Liver (tissue), 9 donors: ENCODE results near the gene BTN3A1. TPM values are rescaled to one million over a fixed set of nuclear protein-coding genes. Genes with fewer than 3 reads are reported as not detected.
"Not testable (repeated sequence)": the region's sequence is repeated elsewhere in the genome, so short reads cannot be mapped to it uniquely, and the experiment has no call there.

Experiments
- DNase-seq: peaks from one replicate; pipeline ENCODE4 v3.0.0-alpha.2; 2017; ENCODE audit warnings: low spot score
- H3K27ac ChIP-seq, 2 donors: one replicate each; pipeline ENCODE4 v1.7.0; 2013; ENCODE audit warnings: inconsistent platforms in 2 of 2, low read length in 2 of 2, control low read depth in 1 of 2, low read depth in 1 of 2, mild to moderate bottlenecking in 1 of 2
- H3K27me3 ChIP-seq, 4 donors: one replicate each; pipeline versions ENCODE4 v1.6.1 to v1.7.0; 2013; ENCODE audit warnings: low read length in 3 of 4, inconsistent platforms in 1 of 4, mild to moderate bottlenecking in 1 of 4, moderate library complexity in 1 of 4; ENCODE audit not compliant: control insufficient read depth in 4 of 4, insufficient read depth in 4 of 4
- H3K36me3 ChIP-seq, 4 donors: one replicate each; pipeline versions ENCODE4 v1.6.1 to v1.7.0; 2013; ENCODE audit warnings: low read length in 3 of 4, mild to moderate bottlenecking in 3 of 4, low read depth in 1 of 4, moderate library complexity in 1 of 4; ENCODE audit not compliant: control insufficient read depth in 4 of 4, insufficient read depth in 3 of 4
- H3K4me1 ChIP-seq, 4 donors: one replicate each; pipeline versions ENCODE4 v1.6.1 to v1.7.0; 2013; ENCODE audit warnings: low read length in 3 of 4, mild to moderate bottlenecking in 3 of 4, moderate library complexity in 1 of 4; ENCODE audit not compliant: control insufficient read depth in 4 of 4, insufficient read depth in 4 of 4
- H3K4me3 ChIP-seq, 3 donors: one replicate each; pipeline versions ENCODE4 v1.6.1 to v1.7.0; 2013; ENCODE audit warnings: low read length in 3 of 3, control low read depth in 1 of 3, low read depth in 1 of 3, mild to moderate bottlenecking in 1 of 3
- H3K9ac ChIP-seq, 2 donors: one replicate each; pipeline ENCODE4 v1.7.0; 2013; ENCODE audit warnings: low read length in 2 of 2, mild to moderate bottlenecking in 2 of 2, moderate library complexity in 2 of 2, control low read depth in 1 of 2, low read depth in 1 of 2
- H3K9me3 ChIP-seq, 4 donors: one replicate each; pipeline versions ENCODE4 v1.6.1 to v1.7.0; 2013; ENCODE audit warnings: low read length in 3 of 4; ENCODE audit not compliant: control insufficient read depth in 4 of 4
- FOXA1 ChIP-seq: IDR thresholded peaks from 2 replicates; pipeline ENCODE4 v1.6.1; 2016; ENCODE audit warnings: antibody characterized with exemption
- GABPA ChIP-seq, 2 donors: IDR thresholded peaks in 1 of 2; conservative IDR thresholded peaks in 1 of 2; 2 replicates each; pipeline ENCODE4 v1.6.1; 2016; ENCODE audit warnings: antibody characterized with exemption in 2 of 2, mild to moderate bottlenecking in 1 of 2, moderate library complexity in 1 of 2
- HNF4A ChIP-seq, 2 donors: conservative IDR thresholded peaks; 2 replicates each; pipeline ENCODE4 v1.6.1; 2016; ENCODE audit warnings: antibody characterized with exemption in 2 of 2, mild to moderate bottlenecking in 2 of 2
- HNF4G ChIP-seq: IDR thresholded peaks from 2 replicates; pipeline ENCODE4 v1.6.1; 2016; ENCODE audit warnings: antibody characterized with exemption
- JUND ChIP-seq, 2 donors: IDR thresholded peaks; 2 replicates each; pipeline ENCODE4 v1.6.1; 2016; ENCODE audit warnings: antibody characterized with exemption in 2 of 2
- NR2F2 ChIP-seq: IDR thresholded peaks from 2 replicates; pipeline ENCODE4 v1.6.1; 2016; ENCODE audit warnings: antibody characterized with exemption
- RXRA ChIP-seq, 2 donors: IDR thresholded peaks; 2 replicates each; pipeline ENCODE4 v1.6.1; 2017 to 2018; ENCODE audit warnings: antibody characterized with exemption in 2 of 2, mild to moderate bottlenecking in 1 of 2
- WGBS: extraction: QIAGEN DNeasy Blood & Tissue Kit; methylation state at CpG from one replicate; pipeline ENCODE4 v1.1.7; 2013; 5-methylcytosine and 5-hydroxymethylcytosine counted together
- polyA plus RNA-seq, 2 donors: library from polyadenylated mRNA; stranded (reverse) in 1 of 2; unstranded in 1 of 2; fragments of 200-250 nt in 1 of 2; fragments of >200 nt in 1 of 2; fragmentation: Nextera tagmentation in 1 of 2; extraction: Ambion mirVana in 1 of 2; gene quantifications; one replicate each; pipeline versions ENCODE4 v1.2.1 to v1.2.3, GENCODE V29; 2013 to 2015
- total RNA-seq, 2 donors: library from RNA; depleted of rRNA; stranded (reverse); fragments of >200 nt; gene quantifications; one replicate each; pipeline ENCODE4 v1.2.3, GENCODE V29; 2014
- TF ChIP-seq, protein P1 (sequence below): IDR thresholded peaks from 2 replicates; pipeline ENCODE4 v1.6.1; 2016; ENCODE audit warnings: antibody characterized with exemption
- TF ChIP-seq, protein P2 (sequence below): fragments of 150-350 bp; IDR thresholded peaks from 2 replicates; pipeline ENCODE4 v1.5.1; 2017; ENCODE audit warnings: improper control_type of control experiment, low read depth, low read length; ENCODE audit not compliant: missing input control
- donor health status: healthy.
- donor health status: healthy.
- donor health status: healthy.
- donor health status: healthy.
- donor health status: healthy.

The BTN3A1 gene
- total and polyA plus RNA-seq, 4 donors = 2.3 to 17.1 (median 6.3) TPM

DNA sequence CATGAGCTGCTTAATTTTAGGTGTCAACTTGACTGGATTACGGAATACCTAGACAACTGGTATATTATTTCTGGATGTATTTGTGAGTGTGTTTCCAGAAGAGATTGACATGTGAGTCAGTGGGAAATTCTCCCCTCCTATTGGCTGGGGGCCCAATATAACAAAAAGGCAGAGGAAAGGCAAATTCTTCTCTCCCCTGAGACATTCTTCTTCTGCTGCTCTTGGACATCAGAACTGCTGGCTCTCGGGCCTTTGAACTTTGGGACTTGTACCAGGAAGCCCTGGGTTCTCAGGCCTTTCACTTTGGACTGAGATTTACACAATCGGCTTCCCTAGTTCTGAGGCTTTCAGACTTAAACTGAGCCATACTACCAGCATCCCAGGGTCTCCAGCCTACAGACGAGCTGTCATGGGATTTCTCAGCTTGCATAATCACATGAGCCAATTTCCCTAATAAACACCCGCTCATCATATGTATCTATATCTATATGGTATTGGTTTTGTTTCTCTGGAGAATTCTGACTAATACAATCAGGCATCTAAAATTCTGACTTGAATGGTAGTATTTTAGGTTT is 30.6 kb downstream of the BTN3A1 start:
- Histone ChIP-seq H3K4me3 (no peak overlapping the region), H3K9me3 (no peaks in the 10 kb centered on the region), H3K9ac (no peak overlapping the region), H3K36me3 (no peaks in the 10 kb centered on the region), H3K27ac (no peak overlapping the region), H3K27me3 (no peaks in the 10 kb centered on the region), H3K4me1 (peaks cover 0 to 3% (median 0%) of the 10 kb centered on the region in 4 donors)
- WGBS = 61% methylated on average over 5 of the region's 5 CpGs
- DNase-seq = no peak
- TF ChIP-seq RXRA (IDR thresholded peaks at IDR 0.05) (peak; percentile 16 to 27), FOXA1 (no peak), HNF4G (peak; percentile 39), HNF4A (conservative IDR thresholded peaks at IDR 0.05) (peak; percentile 83 to 86)

DNA sequence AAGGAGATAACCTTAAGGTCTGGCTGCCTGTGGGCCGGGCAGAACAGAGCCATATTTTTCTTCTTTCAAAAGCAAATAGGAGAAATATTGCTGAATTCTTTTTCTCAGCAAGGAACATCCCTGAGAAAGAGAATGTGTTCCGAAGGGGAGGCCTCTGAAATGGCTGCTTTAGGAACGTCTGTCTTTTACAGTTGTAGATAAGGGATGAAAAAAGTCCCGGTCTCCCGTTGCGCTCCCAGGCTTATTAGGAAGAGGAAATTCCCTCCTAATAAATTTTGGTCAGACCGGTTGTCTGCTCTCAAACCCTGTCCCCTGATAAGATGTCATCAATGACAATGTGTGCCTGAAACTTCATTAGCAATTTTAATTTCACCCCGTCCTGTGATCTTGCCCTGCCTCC is 31.6 kb downstream of the BTN3A1 start:
- H3K27ac ChIP-seq = not testable (repeated sequence)

DNA sequence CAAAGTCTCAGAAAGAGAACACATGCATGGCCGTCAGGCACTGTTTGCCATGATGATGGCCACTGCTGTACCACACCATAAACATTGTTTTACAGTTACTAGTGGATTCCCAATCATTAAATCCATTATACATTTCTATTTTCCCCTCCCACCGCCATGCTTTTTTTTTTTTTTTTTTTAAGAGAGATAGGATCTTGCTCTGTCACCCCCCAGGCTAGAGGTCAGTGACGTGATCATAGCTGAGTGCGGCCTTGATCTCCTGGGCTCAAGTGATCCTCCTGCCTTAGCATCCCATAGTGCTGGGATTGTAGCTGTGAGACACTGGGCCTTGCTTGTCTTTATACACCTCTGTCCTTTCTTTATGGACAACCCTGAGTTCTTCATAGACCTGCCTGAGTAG is 33.9 kb downstream of the BTN3A1 start:
- no peak for DNase-seq
- TF ChIP-seq GABPA (IDR thresholded peaks at IDR 0.05 in 1 of 2, conservative IDR thresholded peaks at IDR 0.05 in 1 of 2) (no peak), FOXA1 (no peak), NR2F2 (no peak), HNF4G (no peak), RXRA (IDR thresholded peaks at IDR 0.05) (no peak), HNF4A (conservative IDR thresholded peaks at IDR 0.05) (no peak)
- TF ChIP-seq, protein P1, sequence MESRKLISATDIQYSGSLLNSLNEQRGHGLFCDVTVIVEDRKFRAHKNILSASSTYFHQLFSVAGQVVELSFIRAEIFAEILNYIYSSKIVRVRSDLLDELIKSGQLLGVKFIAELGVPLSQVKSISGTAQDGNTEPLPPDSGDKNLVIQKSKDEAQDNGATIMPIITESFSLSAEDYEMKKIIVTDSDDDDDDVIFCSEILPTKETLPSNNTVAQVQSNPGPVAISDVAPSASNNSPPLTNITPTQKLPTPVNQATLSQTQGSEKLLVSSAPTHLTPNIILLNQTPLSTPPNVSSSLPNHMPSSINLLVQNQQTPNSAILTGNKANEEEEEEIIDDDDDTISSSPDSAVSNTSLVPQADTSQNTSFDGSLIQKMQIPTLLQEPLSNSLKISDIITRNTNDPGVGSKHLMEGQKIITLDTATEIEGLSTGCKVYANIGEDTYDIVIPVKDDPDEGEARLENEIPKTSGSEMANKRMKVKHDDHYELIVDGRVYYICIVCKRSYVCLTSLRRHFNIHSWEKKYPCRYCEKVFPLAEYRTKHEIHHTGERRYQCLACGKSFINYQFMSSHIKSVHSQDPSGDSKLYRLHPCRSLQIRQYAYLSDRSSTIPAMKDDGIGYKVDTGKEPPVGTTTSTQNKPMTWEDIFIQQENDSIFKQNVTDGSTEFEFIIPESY = no peak

More for the DNA sequence above, 31.6 kb downstream of the BTN3A1 start:
- not testable (repeated sequence) for H3K36me3 ChIP-seq, H3K9me3 ChIP-seq, H3K4me1 ChIP-seq, H3K9ac ChIP-seq, DNase-seq, H3K4me3 ChIP-seq, H3K27me3 ChIP-seq
- WGBS = 97% methylated on average over 8 of the region's 8 CpGs

DNA sequence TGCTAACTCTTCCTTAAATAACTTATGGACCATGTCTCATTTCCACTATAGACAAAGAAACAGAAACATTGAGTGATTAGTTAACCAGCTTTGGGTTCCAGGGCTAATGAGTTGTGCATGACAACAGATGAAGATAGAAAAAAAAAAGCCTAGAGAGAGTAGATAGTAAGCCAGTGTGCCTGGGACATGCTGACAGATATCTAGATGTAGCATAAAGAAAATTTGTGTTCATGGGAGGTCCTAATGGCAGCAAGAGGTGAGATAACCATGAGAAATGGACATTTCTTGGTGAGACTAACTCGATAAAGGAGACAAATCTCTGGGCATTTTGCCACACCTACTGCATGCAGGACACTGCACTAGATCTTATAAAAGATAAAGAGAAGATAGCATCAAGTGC is 35.5 kb downstream of the BTN3A1 start:
- H3K27ac ChIP-seq = no peak overlapping the region
- no peaks in the 10 kb centered on the region for H3K27me3 ChIP-seq
- WGBS = 90% methylated on average over 1 of the region's 1 CpG
- H3K4me1 ChIP-seq = peaks cover 0 to 13% (median 2%) of the 10 kb centered on the region in 4 donors
- TF ChIP-seq JUND (IDR thresholded peaks at IDR 0.05) = no peak
- TF ChIP-seq, protein P2, sequence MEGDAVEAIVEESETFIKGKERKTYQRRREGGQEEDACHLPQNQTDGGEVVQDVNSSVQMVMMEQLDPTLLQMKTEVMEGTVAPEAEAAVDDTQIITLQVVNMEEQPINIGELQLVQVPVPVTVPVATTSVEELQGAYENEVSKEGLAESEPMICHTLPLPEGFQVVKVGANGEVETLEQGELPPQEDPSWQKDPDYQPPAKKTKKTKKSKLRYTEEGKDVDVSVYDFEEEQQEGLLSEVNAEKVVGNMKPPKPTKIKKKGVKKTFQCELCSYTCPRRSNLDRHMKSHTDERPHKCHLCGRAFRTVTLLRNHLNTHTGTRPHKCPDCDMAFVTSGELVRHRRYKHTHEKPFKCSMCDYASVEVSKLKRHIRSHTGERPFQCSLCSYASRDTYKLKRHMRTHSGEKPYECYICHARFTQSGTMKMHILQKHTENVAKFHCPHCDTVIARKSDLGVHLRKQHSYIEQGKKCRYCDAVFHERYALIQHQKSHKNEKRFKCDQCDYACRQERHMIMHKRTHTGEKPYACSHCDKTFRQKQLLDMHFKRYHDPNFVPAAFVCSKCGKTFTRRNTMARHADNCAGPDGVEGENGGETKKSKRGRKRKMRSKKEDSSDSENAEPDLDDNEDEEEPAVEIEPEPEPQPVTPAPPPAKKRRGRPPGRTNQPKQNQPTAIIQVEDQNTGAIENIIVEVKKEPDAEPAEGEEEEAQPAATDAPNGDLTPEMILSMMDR = no peak
- no peaks in the 10 kb centered on the region for H3K36me3 ChIP-seq
- no peak overlapping the region for H3K9ac ChIP-seq
- no peak for DNase-seq
- H3K9me3 ChIP-seq = no peaks in the 10 kb centered on the region
- H3K4me3 ChIP-seq = no peak overlapping the region

More for the DNA sequence above, 33.9 kb downstream of the BTN3A1 start:
- Histone ChIP-seq H3K27ac (no peak overlapping the region), H3K9me3 (no peaks in the 10 kb centered on the region), H3K4me3 (no peak overlapping the region), H3K36me3 (no peaks in the 10 kb centered on the region), H3K9ac (no peak overlapping the region), H3K27me3 (no peaks in the 10 kb centered on the region), H3K4me1 (peaks cover 0 to 7% (median 1%) of the 10 kb centered on the region in 4 donors)
- WGBS = 97% methylated on average over 4 of the region's 4 CpGs
